ENCODE data around the gene OGFR.

GRCh38 chr20:62802026-62802712 lies 2.5 kb upstream of the OGFR start:
- TF ChIP-seq CTCF (IDR thresholded peaks at IDR 0.05) (no peak), POLR2A (IDR thresholded peaks at IDR 0.05) (no peak), POLR2AphosphoS5 (IDR thresholded peaks at IDR 0.05) (no peak)

All from prostate gland (tissue), 2 donors.